ENCODE data around the gene TAS2R20.

Gene TAS2R20

GRCh38 chr12:10959804-10960203 is 38.3 kb downstream of the TAS2R20 start:
- no peak for DNase-seq (ENCODE audit: low read depth in 2 of 2)

- no peak for DNase-seq (ENCODE audit: low read depth in 2 of 2)
These were observed 40.4 kb downstream of the TAS2R20 start for GRCh38 chr12:10957741-10958140.

GRCh38 chr12:10956085-10956484 is 42.0 kb downstream of the TAS2R20 start:
- DNase-seq (ENCODE audit: low read depth in 2 of 2), result no peak

- DNase-seq (ENCODE audit: low read depth in 2 of 2), result no peak
These were observed 45.5 kb downstream of the TAS2R20 start for GRCh38 chr12:10952645-10953044.
